ENCODE measurements around the gene PHKB.
"Not testable (repeated sequence)": the region's sequence is repeated elsewhere in the genome, so short reads cannot be mapped to it uniquely, and the experiment has no call there.

The PHKB gene

DNA sequence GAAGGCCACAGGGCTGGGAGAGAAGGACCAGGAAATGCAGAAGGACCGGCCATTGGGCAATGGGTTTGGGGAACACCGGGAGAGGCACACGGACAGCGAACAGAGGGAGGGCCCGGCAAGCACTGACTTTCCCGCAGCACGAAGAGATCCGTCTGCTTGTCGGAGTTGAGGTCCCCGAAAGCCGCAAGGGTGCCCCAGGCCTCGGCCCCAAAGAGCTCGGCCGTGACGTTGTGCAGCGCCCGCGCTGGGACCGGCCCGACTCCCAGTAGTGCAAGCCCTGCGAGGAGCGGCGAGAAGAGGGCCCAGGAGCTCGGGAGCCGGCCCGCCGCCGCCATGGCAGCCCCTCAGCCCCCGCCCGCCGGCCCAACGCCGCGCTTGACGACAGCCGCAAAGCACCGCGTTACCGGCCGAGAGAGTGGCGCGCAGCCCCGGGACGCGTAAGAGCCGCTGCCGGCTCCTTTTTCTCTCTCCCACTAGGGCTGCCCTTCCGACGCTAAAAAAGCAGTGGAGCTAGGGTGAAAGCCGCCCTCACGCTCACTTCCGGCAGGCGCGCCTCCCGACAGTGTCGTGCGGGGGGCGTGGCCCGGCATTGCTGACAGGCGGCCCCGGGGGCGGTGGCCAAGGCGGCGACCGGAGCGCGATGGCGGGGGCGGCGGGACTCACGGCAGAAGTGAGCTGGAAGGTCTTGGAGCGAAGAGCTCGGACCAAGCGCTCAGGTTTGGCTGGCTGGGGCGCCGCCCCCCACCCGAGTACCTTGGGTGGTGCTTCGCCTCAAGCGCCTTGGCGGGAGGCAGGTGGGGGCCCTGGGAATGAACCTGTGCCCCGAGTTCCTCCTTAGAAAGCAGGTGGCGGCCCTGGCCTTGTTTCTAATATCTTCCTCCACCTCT, at the start of gene PHKB, which contains the start of gene ITFG1:
Gene PHKB (plus strand): TSS at position 621 of the 887 bp plus-strand sequence. CDS start 20 bp downstream, at position 641.
Gene ITFG1 (minus strand): TSS at position 353 of the 887 bp plus-strand sequence. CDS start 18 bp downstream, at position 335.
- peak; percentile 80 for DNase-seq (ENCODE audit: low read depth)

DNA sequence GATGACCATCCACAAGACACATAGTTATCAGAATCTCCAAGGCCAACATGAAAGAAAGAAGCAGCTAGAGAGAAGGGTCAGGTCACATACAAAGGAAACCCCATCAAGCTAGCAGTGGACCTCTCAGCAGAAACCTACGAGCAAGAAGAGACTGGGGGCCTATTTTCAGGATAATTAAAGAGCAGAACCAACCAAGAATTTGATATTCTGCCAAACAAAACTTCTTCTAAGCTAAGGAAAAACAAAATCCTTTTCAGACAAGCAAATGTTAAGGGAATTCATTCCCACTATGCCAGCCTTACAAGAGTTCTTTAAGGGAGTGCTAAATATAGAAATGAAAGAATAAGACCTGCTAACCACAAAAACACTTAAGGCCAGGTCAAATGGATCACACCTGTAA, 48.1 kb upstream of the PHKB start:
- DNase-seq (ENCODE audit: low read depth), result no peak

DNA sequence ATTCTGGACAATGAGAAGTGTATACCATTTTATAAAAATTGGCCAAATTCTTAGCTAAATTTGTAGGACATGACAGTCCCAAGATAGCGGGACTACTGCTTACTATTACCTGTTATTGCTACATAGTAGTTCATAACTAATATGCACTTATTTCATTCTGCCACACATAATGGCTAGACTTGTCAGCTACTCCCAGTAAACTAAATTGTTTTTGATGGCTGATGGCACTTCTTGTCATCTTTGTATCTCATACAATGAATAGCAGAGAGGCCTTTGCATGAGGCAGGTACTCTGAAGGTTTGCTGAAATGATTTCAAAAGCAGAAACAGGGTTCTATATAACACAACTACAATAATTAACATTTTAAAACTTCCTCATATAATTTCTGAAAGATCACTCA, 44.3 kb upstream of the PHKB start:
- DNase-seq (ENCODE audit: low read depth), result no peak

DNA sequence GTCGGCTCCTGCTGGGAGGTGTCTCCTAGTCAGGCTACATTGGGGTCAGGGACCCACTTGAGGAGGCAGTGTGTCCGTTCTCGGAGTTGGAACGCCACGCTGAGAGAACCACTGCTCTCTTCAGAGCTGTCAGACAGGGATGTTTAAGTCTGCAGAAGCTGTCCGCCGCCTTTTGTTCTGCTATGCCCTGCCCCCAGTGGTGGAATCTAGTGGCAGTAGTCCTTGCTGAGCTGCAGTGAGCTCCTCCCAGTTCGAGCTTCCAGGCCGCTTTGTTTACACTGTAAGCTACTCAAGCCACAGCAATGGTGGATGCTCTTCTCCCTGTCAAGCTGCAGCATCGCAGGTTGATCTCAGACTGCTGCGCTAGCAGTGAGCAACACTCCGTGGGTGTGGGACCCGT, 36.3 kb upstream of the PHKB start:
- DNase-seq (ENCODE audit: low read depth), result no peak

DNA sequence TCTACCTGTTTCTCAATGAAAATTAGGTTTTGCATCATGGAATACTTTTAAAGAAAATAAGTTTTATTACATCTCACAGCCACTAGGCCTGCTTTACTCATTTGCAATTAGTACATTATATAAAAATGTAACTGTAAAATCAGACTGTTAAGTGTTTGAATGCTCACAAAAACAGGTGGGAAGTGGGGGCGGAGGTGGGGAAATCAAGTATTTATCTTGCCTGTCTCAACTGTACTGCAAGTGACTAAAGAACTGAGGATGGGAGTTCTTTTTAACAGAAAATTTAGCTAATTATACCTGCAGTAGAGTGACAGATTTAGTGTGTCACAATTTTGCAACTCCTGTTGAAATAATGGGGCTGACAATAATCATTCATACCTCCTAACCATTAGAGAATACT, 34.3 kb upstream of the PHKB start:
- DNase-seq (ENCODE audit: low read depth), result no peak

DNA sequence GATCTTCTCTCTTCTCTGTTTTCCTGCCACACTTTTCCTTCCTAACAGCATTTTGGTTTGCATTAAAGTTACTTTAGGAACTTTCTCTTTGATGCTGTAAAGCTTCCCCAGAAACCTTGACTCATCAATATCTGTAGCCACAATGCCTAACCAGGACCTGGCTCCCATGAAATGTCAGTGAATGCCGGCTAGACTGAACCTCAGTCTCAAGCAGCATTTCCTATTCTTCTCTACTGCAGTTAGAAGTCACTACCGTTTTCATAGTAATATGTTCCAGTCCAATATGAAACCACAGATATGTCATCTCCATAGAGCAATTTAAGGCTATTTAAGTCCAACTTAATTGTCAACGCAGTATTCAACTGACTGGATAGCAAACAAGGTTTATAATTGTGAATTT, 29.2 kb upstream of the PHKB start:
- DNase-seq (ENCODE audit: low read depth), result no peak

DNA sequence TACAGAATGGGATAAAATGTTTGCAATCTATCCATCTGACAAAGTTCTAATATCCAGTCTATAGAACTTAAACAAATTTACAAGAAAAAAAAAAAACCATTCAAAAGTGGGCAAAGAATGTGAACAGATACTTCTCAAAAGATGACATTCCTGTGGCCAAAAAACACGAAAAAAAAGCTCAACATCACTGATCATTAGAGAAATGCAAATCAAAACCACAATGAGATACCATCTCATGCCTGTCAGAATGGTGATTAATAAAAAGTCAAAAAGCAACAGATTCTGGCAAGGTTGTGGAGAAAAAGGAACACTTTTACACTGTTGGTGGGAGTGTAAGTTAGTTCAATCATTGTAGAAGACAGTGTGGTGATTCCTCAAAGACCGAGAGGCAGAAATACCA, 26.9 kb upstream of the PHKB start:
- not testable (repeated sequence) for DNase-seq (ENCODE audit: low read depth)

DNA sequence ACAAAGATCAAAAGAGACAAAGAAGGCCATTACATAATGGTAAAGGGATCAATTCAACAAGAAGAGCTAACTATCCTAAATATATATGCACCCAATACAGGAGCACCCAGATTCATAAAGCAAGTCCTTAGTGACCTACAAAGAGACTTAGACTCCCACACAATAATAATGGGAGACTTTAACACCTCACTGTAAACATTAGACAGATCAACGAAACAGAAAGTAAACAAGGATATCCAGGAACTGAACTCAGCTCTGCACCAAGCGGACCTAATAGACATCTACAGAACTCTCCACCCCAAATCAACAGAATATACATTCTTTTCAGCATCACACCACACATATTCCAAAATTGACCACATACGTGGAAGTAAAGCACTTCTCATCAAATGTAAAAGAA, 21.1 kb upstream of the PHKB start:
- not testable (repeated sequence) for DNase-seq (ENCODE audit: low read depth)

DNA sequence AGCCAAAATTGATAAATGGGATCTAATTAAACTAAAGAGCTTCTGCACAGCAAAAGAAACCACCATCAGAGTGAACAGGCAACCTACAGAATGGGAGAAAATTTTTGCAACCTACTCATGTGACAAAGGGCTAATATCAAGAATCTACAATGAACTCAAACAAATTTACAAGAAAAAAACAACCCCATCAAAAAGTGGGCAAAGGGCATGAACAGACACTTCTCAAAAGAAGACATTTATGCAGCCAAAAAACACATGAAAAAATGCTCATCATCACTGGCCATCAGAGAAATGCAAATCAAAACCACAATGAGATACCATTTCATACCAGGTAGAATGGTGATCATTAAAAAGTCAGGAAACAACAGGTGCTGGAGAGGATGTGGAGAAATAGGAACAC, 18.2 kb upstream of the PHKB start:
- not testable (repeated sequence) for DNase-seq (ENCODE audit: low read depth)

DNA sequence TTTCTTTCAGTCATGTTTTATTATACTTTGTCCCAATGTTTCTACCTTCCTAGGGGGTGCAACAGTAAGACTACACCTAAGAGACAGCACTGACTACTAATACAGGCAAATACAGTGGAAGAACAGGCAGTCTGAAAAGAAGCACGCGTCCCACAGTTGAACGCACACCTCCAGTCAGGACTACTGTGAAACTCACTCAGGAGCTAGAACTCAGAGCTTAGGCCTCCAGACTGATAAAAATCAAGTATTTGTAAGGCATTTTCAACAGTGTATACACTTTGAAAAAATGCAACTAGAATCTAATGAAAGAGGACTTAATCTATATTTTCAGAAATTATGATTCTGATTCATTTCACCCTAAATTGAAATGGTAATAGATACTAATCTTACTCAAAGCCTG, 14.7 kb upstream of the PHKB start:
- DNase-seq (ENCODE audit: low read depth), result no peak

DNA sequence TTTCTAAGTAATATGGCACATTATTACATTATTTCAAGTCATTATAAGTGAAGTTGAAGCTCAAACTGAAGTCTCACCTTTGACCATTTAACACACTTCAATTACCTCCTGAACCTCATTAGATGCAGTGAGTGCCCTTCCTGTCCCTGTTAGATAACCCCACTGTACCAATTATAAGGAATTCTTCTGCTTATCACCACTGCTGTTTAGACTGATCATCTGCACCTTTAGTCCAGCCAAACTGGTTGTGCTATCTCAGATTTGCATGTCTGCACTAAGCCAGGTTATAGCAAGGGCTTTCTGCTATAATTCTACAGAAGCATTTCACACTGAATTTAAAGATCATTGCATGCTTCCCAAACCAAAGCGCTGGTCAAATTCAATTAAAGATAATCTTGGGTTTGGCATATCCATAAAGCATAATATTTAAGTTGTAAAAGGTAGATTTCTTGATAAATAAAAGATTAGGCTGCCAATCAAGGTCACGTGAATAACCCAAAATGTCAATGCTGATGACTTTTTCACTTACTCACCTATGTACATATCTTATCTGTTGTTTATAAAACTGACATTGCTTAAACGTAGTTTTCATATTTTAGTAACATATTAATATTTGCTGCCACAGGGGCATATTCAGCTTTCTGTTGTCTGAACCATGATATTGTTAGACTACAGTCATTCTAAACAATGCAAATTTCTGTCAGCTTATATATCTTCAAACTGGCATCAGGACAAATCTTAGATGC, 12.1 kb upstream of the PHKB start:
- no peak for DNase-seq (ENCODE audit: low read depth)

DNA sequence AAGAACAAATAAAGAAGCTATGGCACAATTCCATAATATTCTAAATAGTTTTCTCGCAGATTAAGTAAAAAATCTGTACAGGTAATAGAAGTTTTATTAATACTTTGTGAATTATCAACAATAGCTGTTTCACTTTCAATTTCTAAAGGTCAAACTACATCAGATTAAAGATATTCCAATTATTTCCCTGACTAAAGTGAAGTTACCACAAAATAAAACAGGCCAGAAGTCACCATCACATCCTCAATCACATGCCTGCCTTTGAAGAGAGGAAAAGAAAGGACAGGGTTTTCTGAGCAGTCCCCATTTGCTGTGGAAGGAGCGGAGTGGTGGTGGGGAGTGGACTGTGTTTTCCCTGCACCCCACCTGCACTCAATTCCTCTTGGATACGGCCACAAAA, 11.3 kb upstream of the PHKB start:
- DNase-seq (ENCODE audit: low read depth), result no peak

DNA sequence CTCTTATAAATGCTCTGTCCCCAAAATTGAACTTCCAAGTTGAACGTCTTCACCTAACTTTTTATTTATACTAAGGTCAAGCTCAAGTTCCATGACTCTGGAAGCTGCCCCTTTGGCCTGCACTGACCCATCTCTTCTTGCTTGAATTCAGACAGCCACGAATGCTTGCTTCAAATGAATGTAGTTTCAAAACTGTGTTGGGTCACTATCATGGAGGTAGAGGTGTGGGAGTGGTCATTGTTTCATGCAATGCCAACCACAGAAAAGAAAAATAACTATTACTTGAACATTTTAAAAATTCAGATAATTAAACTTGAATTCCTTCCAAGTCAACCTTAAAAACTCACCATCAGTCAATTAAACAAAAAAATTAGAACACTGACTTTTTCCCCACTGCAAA, 2.8 kb upstream of the PHKB start:
- DNase-seq (ENCODE audit: low read depth), result no peak

DNA sequence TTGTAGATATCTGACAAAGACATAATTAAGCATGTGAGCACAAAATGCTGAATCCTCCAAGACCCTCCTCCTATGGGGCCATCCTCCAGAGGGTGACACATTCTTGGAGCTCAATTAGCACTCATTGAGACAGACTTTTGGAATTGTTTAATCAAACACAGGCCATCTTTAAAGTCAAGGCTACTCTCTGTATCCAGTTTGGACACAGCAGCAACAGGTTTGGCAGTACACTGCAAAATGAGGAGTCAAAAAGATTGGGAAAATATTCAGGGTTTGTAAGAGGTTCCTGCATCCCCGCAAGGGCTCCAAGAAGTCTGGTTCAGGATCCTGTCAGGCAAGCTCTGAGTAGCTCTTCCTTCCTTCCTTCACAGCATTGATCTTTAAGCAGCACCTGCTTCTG, 1.5 kb upstream of the PHKB start:
- DNase-seq (ENCODE audit: low read depth), result no peak

DNA sequence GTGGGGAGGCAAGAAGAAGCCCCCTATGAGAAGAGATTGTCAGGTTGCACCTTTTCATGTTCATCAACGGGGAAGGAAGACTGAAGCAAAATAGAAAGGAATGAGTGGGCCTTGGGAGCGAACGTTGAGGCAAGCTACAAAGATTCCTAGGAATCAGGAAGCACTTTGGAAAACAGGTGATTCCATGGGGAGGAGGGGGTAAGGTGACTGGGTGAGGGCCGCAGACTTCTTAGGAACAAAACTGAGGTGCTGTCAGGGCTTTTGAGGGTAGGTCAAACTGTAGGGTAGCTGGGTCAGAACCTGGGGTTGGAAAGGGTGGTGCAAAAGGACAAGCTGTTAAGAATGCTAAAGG, 796 bp upstream of the PHKB start:
- no peak for DNase-seq (ENCODE audit: low read depth)

DNA sequence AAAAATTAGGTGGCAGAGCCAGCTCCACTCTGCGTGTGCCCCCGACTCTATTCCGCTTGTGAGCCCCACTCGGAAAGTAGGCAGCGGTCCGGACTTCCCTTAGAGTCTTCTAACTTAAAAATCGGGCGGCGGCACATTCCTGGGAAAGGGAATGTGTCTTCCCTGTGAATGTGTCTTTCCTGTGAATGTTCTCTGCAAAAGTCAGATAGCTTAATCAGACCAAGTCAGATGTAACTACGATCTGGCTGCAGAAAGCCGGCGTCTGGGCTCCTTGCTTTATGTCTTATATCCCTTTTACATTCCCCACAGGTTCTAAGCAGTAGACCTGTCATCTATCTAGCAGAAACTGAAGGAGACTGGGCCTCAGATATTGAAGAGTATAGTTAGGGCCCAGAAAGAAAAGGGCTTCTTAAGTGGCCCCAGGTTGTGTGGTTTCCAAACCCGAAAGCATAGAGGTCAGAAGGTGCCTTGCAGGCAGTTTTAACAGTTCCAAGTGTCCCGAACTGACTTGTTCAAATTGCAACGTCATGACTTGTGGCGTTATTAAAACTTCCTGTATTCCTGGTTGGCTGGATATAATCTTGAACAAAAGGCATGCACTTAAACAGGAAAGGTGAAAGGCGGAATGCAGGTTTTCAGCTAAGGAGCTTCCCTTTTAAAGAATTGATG, 601 bp downstream of the PHKB start:
- no peak for DNase-seq (ENCODE audit: low read depth)

DNA sequence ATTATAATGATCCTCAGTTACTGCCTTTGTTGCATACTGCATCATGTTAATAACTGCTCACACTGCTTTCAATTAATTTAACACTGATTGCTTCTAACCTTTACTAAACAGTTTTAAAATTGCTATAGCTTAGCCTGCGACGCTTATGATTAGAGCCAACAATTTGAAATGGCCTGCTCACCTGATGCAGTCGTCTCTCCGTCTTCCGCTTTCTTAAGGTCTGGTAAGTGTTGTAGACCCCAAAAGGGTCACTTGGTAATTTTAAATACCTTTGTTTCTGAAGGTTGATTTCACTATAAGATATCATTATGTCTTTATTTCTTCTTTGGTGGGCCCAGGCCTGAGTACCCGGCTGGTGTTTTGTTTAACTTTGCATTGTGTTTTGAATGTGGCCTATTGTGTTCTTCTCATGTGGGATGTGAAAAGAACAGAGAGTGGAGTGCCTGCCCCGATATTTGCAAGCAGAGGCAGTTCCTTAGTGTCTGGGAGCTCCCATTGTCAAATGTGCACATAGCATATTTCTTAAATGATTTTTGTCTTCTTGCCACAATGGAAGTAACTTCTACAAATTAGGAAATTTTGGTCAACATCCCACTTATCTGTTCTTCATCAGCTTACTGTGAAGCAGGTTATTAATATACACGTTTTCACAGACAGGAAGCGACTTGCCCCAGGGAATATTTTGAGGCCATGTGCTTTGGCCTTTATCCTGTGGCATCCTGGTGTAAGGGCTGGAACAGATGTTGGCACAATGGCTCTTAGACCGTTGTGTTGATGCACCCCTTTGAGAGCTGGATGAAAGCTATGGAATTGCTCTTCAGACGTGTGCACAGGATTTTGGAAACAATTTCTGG, 2.9 kb downstream of the PHKB start:
- DNase-seq (ENCODE audit: low read depth), result no peak

DNA sequence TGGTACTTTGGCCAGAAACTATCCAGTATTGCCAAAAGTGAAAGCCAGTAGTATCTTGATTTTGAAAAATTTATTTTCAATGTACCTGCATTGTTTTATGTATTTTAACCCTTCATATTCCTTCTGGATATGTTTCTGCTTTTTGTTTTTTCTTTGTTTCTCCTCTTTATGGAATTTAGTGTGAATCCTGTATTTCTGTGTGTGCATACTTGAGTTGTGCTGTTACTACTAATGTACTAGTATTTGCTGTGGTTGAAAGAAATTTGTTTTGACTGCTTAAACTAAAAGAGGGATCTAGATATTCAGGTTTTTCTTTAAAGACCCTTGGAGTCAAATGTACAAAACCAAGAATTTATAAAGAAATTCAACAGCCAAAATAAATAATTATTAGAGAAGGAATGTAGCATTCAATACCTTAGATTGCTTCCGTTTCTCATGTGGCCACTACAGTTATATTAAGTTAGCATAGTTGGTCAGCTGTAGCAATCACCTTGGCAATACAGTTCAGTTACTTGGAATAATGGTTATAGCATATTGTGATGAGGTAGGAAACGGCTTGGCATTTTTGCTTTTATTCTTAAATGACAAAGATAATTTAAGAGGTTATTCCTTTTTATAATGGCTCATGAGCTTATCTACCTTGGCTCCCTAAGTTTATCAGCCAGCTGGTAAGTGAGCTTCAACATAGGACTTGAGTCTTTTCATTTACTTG, 4.9 kb downstream of the PHKB start:
- DNase-seq (ENCODE audit: low read depth), result no peak

DNA sequence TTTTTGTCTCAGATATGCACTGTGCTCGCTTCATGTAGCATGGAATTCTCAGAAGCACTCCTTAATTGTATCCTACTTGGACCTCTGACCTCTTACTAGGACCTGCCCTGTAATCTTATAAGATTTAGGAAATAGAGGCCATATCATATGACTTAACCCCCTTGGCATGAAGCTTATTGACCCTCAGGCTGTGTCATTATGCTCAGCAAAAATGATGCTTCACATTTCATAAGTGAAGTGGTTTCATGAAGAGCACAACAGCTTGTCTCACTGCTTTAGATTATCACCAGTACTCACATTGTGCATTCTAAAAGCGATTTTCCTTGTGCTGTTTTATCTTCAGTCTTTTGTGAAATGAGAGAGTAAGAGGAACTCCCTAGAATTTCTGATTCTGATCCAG, 6.4 kb downstream of the PHKB start:
- no peak for DNase-seq (ENCODE audit: low read depth)

DNA sequence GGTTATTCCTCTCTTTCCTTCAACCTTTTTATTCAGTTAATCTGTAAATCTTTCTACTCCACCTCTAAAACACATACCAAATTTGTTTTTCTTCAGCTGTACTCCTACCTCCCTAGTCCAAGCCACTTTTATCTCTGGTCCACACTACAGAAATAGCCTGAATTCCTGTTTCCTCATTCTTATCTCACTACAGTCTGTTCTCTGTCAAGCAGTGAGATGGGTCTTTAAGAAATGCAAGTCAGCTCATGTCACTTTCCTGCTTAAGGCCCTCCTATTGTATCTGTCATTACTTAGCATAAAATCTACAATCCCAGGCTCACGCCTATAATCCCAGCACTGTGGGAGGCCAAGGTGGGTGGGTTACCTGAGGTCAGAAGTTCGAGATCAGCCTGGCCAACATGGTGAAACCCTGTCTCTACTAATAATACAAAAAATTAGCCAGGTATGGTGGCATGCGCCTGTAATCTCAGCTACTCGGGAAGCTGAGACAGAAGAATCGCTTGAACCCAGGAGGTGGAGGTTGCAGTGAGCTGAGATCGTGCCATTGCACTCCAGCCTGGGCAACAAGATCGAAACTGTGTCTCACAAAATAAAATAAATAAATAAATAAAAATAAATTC, 7.0 kb downstream of the PHKB start:
- not testable (repeated sequence) for DNase-seq (ENCODE audit: low read depth)

DNA sequence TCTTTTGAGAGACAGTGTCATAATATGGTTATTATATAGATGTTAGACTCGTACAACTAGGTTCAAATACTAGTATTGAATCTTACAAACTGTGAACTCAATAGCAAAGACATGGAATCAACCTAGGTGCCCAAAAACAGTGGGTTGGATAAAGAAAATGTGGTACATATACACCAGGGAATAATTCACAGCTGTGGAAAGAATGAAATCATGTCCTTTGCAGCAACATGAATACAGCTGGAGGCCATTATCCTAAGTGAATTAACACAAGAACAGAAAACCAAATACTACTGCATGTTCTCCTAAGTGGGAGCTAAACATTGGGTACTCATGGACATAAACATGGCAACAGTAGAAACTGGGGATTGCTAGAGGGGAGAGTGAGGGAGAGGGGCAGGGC, 8.1 kb downstream of the PHKB start:
- DNase-seq (ENCODE audit: low read depth), result no peak

Data from HS-27A (cell line).